WTC11 (cell line): Measurements from ENCODE around the gene FAM13C. TPM values are rescaled to one million over a fixed set of nuclear protein-coding genes. Genes with fewer than 3 reads are reported as not detected.

Experiments used
- ATAC-seq: fragments of 200-7000 bp; cut with Tn5 transposase; 2 replicates; pipeline ENCODE4 v1.10.0; 2021; ENCODE audit warnings: mild to moderate bottlenecking, moderate library complexity
- CTCF ChIA-PET: fragments of 300-600 bp; sonication (Branson Sonifier 250); formaldehyde crosslinking; loops from one replicate; lab custom pipeline; 2021; ENCODE audit warnings: antibody characterized with exemption; lab: Charles Lee
- POLR2A ChIA-PET: fragments of 350-600 bp; sonication (Branson Sonifier 250); formaldehyde crosslinking; loops from one replicate; lab custom pipeline; 2021; ENCODE audit warnings: antibody characterized with exemption; lab: Charles Lee
- DNase-seq: peaks from one replicate; pipeline ENCODE4 v3.0.0; 2021; ENCODE audit warnings: low spot score
- H3K27ac Mint-ChIP-seq: 2 replicates; pipeline ENCODE4 v1.8.0; 2021; ENCODE audit warnings: mixed read lengths
- H3K27me3 Mint-ChIP-seq: 2 replicates; pipeline ENCODE4 v1.8.0; 2021; ENCODE audit warnings: low read depth, mild to moderate bottlenecking, moderate library complexity, mixed read lengths
- H3K36me3 Mint-ChIP-seq: 2 replicates; pipeline ENCODE4 v1.8.0; 2021; ENCODE audit warnings: mixed read lengths
- H3K4me1 Mint-ChIP-seq: 2 replicates; pipeline ENCODE4 v1.8.0; 2022; ENCODE audit warnings: mixed read lengths
- H3K4me3 Mint-ChIP-seq: 2 replicates; pipeline ENCODE4 v1.8.0; 2021; ENCODE audit warnings: mild to moderate bottlenecking, moderate library complexity, mixed read lengths
- H3K9me3 Mint-ChIP-seq: 2 replicates; pipeline ENCODE4 v1.8.0; 2021; ENCODE audit warnings: mixed read lengths
- EMX1 ChIP-seq: fragments of 250-450 bp; sonication (Bioruptor Pico); IDR thresholded peaks from 2 replicates; pipeline ENCODE4 v1.8.0; 2021; ENCODE audit warnings: mild to moderate bottlenecking
- ETV6 ChIP-seq: sonication (generic); formaldehyde crosslinking; IDR thresholded peaks from 2 replicates; pipeline ENCODE4 v1.8.1; 2022; ENCODE audit warnings: mild to moderate bottlenecking, missing genetic modification reagents
- GABPB1 ChIP-seq: sonication (generic); formaldehyde crosslinking; IDR thresholded peaks from 2 replicates; pipeline ENCODE4 v1.8.1; 2023; ENCODE audit warnings: mild to moderate bottlenecking, missing genetic modification reagents
- HMGA2 ChIP-seq: fragments of 250-450 bp; sonication (Bioruptor Pico); IDR thresholded peaks from 2 replicates; pipeline ENCODE4 v1.4.0; 2021; ENCODE audit warnings: mild to moderate bottlenecking, moderate library complexity
- JUN ChIP-seq: sonication (generic); formaldehyde crosslinking; IDR thresholded peaks from 2 replicates; pipeline ENCODE4 v1.8.0; 2023; ENCODE audit warnings: mild to moderate bottlenecking, missing genetic modification reagents
- OVOL2 ChIP-seq: fragments of 250-450 bp; sonication (Bioruptor Pico); IDR thresholded peaks from 2 replicates; pipeline ENCODE4 v1.9.0; 2021; ENCODE audit warnings: mild to moderate bottlenecking, borderline replicate concordance
- SOX15 ChIP-seq: fragments of 250-450 bp; sonication (Bioruptor Pico); IDR thresholded peaks from 2 replicates; pipeline ENCODE4 v1.9.0; 2021; ENCODE audit warnings: mild to moderate bottlenecking
- ZNF219 ChIP-seq: sonication (generic); formaldehyde crosslinking; IDR thresholded peaks from 2 replicates; pipeline ENCODE4 v1.8.0; 2023; ENCODE audit warnings: missing genetic modification reagents, mild to moderate bottlenecking, borderline replicate concordance
- total RNA-seq: library from RNA; stranded (reverse); gene quantifications from 3 replicates; pipeline ENCODE4 v1.2.3, GENCODE V29; 2021
- TF ChIP-seq, protein P1 (sequence below): fragments of 250-450 bp; sonication (Bioruptor Pico); IDR thresholded peaks from 2 replicates; pipeline ENCODE4 v1.9.0; 2021; ENCODE audit warnings: mild to moderate bottlenecking
- TF ChIP-seq, protein P2 (sequence below): sonication (generic); formaldehyde crosslinking; IDR thresholded peaks from 2 replicates; pipeline ENCODE4 v1.8.0; 2022; ENCODE audit warnings: mild to moderate bottlenecking, missing genetic modification reagents
- TF ChIP-seq, protein P3 (sequence below): sonication (generic); formaldehyde crosslinking; IDR thresholded peaks from 2 replicates; pipeline ENCODE4 v1.8.0; 2022; ENCODE audit warnings: mild to moderate bottlenecking, missing genetic modification reagents
- TF ChIP-seq, protein P4 (sequence below): sonication (generic); formaldehyde crosslinking; IDR thresholded peaks from 2 replicates; pipeline ENCODE4 v1.8.1; 2022; ENCODE audit warnings: low read depth, mild to moderate bottlenecking, moderate library complexity, missing genetic modification reagents, borderline replicate concordance
- TF ChIP-seq, protein P5 (sequence below): sonication (generic); formaldehyde crosslinking; IDR thresholded peaks from 2 replicates; pipeline ENCODE4 v1.8.0; 2022; ENCODE audit warnings: missing genetic modification reagents
- TF ChIP-seq, protein P6 (sequence below): sonication (generic); formaldehyde crosslinking; IDR thresholded peaks from 2 replicates; pipeline ENCODE4 v1.8.1; 2023; ENCODE audit warnings: mild to moderate bottlenecking, missing genetic modification reagents, moderate library complexity
- TF ChIP-seq, protein P7 (sequence below): fragments of 250-450 bp; sonication (Bioruptor Pico); IDR thresholded peaks from 2 replicates; pipeline ENCODE4 v1.8.0; 2021; ENCODE audit warnings: mild to moderate bottlenecking
- TF ChIP-seq, protein P8 (sequence below): sonication (generic); formaldehyde crosslinking; IDR thresholded peaks from 2 replicates; pipeline ENCODE4 v1.8.1; 2022; ENCODE audit warnings: low read depth, missing genetic modification reagents, borderline replicate concordance

The FAM13C gene
- total RNA-seq, 1 experiment from 2014 or later, result 1.5 TPM

DNA sequence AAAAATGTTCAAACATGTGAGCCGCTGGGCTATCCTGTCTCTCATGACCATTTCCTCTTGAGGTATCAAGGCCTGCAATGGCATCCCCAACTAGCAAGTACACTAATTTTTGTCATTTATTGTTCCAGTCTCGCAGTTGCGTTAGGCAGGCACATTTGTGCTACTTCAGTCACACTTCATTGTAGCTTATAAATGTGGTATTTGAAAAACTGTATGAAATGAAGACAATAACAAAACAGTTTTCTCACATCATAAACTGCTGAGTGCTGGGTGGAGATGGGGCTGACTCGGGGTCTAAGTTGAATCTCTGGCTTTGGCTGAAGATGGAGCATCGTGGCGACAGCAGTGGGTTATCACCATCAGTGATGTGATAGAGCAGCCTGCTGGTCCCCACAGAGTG is 92.7 kb downstream of the FAM13C start (continued):
- TF ChIP-seq, protein P1, sequence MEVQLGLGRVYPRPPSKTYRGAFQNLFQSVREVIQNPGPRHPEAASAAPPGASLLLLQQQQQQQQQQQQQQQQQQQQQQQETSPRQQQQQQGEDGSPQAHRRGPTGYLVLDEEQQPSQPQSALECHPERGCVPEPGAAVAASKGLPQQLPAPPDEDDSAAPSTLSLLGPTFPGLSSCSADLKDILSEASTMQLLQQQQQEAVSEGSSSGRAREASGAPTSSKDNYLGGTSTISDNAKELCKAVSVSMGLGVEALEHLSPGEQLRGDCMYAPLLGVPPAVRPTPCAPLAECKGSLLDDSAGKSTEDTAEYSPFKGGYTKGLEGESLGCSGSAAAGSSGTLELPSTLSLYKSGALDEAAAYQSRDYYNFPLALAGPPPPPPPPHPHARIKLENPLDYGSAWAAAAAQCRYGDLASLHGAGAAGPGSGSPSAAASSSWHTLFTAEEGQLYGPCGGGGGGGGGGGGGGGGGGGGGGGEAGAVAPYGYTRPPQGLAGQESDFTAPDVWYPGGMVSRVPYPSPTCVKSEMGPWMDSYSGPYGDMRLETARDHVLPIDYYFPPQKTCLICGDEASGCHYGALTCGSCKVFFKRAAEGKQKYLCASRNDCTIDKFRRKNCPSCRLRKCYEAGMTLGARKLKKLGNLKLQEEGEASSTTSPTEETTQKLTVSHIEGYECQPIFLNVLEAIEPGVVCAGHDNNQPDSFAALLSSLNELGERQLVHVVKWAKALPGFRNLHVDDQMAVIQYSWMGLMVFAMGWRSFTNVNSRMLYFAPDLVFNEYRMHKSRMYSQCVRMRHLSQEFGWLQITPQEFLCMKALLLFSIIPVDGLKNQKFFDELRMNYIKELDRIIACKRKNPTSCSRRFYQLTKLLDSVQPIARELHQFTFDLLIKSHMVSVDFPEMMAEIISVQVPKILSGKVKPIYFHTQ (CRISPR knock-in tag), result no peak
- TF ChIP-seq, protein P2, sequence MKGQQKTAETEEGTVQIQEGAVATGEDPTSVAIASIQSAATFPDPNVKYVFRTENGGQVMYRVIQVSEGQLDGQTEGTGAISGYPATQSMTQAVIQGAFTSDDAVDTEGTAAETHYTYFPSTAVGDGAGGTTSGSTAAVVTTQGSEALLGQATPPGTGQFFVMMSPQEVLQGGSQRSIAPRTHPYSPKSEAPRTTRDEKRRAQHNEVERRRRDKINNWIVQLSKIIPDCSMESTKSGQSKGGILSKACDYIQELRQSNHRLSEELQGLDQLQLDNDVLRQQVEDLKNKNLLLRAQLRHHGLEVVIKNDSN (CRISPR knock-in tag), result no peak
- TF ChIP-seq, protein P3, sequence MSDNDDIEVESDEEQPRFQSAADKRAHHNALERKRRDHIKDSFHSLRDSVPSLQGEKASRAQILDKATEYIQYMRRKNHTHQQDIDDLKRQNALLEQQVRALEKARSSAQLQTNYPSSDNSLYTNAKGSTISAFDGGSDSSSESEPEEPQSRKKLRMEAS, result no peak
- TF ChIP-seq GABPB1 (CRISPR knock-in tag), result no peak
- TF ChIP-seq OVOL2 (CRISPR knock-in tag), result no peak
- no peak for TF ChIP-seq ETV6 (CRISPR knock-in tag)

DNA sequence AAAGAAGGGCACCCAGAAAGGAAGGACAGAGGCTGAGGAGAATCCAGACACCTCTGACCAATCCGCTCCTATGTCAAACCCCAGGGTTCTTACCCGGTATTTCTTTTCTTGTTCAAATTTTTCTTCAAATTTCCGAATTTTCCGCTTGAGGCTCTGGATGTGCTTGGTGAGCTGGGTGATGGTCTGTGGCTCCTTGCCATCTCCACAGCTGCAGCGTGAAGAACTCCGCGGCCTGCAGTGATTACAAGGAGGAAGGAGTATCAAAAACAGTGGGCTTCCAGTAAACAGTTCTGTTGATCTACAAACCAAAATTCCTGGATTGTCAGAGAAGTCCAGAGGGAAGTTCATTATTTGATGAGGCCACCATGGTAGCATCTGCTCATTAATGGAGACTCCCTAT is 93.9 kb downstream of the FAM13C start:
- no peak for ATAC-seq
- H3K27me3 Mint-ChIP-seq, result no peaks in the 10 kb centered on the region

More for the DNA sequence above, 93.9 kb downstream of the FAM13C start:
- H3K36me3 Mint-ChIP-seq, result no peaks in the 10 kb centered on the region
- TF ChIP-seq ZNF219 (CRISPR knock-in tag), result no peak
- TF ChIP-seq JUN (CRISPR knock-in tag), result no peak
- no peak for TF ChIP-seq EMX1
- TF ChIP-seq, protein P4, sequence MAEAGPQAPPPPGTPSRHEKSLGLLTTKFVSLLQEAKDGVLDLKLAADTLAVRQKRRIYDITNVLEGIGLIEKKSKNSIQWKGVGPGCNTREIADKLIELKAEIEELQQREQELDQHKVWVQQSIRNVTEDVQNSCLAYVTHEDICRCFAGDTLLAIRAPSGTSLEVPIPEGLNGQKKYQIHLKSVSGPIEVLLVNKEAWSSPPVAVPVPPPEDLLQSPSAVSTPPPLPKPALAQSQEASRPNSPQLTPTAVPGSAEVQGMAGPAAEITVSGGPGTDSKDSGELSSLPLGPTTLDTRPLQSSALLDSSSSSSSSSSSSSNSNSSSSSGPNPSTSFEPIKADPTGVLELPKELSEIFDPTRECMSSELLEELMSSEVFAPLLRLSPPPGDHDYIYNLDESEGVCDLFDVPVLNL, result no peak
- TF ChIP-seq, protein P5, sequence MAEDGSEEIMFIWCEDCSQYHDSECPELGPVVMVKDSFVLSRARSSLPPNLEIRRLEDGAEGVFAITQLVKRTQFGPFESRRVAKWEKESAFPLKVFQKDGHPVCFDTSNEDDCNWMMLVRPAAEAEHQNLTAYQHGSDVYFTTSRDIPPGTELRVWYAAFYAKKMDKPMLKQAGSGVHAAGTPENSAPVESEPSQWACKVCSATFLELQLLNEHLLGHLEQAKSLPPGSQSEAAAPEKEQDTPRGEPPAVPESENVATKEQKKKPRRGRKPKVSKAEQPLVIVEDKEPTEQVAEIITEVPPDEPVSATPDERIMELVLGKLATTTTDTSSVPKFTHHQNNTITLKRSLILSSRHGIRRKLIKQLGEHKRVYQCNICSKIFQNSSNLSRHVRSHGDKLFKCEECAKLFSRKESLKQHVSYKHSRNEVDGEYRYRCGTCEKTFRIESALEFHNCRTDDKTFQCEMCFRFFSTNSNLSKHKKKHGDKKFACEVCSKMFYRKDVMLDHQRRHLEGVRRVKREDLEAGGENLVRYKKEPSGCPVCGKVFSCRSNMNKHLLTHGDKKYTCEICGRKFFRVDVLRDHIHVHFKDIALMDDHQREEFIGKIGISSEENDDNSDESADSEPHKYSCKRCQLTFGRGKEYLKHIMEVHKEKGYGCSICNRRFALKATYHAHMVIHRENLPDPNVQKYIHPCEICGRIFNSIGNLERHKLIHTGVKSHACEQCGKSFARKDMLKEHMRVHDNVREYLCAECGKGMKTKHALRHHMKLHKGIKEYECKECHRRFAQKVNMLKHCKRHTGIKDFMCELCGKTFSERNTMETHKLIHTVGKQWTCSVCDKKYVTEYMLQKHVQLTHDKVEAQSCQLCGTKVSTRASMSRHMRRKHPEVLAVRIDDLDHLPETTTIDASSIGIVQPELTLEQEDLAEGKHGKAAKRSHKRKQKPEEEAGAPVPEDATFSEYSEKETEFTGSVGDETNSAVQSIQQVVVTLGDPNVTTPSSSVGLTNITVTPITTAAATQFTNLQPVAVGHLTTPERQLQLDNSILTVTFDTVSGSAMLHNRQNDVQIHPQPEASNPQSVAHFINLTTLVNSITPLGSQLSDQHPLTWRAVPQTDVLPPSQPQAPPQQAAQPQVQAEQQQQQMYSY, result no peak
- TF ChIP-seq, protein P6, sequence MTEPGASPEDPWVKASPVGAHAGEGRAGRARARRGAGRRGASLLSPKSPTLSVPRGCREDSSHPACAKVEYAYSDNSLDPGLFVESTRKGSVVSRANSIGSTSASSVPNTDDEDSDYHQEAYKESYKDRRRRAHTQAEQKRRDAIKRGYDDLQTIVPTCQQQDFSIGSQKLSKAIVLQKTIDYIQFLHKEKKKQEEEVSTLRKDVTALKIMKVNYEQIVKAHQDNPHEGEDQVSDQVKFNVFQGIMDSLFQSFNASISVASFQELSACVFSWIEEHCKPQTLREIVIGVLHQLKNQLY (CRISPR knock-in tag), result no peak
- TF ChIP-seq SOX15, result no peak
- no peak for TF ChIP-seq HMGA2 (CRISPR knock-in tag)
- TF ChIP-seq, protein P7, sequence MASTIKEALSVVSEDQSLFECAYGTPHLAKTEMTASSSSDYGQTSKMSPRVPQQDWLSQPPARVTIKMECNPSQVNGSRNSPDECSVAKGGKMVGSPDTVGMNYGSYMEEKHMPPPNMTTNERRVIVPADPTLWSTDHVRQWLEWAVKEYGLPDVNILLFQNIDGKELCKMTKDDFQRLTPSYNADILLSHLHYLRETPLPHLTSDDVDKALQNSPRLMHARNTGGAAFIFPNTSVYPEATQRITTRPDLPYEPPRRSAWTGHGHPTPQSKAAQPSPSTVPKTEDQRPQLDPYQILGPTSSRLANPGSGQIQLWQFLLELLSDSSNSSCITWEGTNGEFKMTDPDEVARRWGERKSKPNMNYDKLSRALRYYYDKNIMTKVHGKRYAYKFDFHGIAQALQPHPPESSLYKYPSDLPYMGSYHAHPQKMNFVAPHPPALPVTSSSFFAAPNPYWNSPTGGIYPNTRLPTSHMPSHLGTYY (CRISPR knock-in tag), result no peak
- TF ChIP-seq, protein P8, sequence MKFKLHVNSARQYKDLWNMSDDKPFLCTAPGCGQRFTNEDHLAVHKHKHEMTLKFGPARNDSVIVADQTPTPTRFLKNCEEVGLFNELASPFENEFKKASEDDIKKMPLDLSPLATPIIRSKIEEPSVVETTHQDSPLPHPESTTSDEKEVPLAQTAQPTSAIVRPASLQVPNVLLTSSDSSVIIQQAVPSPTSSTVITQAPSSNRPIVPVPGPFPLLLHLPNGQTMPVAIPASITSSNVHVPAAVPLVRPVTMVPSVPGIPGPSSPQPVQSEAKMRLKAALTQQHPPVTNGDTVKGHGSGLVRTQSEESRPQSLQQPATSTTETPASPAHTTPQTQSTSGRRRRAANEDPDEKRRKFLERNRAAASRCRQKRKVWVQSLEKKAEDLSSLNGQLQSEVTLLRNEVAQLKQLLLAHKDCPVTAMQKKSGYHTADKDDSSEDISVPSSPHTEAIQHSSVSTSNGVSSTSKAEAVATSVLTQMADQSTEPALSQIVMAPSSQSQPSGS (CRISPR knock-in tag), result no peak
- ChIA-PET POLR2A (no interaction called here), CTCF (no interaction called here)
- no peaks in the 10 kb centered on the region for H3K9me3 Mint-ChIP-seq
- no peaks in the 10 kb centered on the region for H3K4me1 Mint-ChIP-seq
- H3K27ac Mint-ChIP-seq, result no peak overlapping the region
- no peak for DNase-seq
- H3K4me3 Mint-ChIP-seq, result no peak overlapping the region
